SH-SY5Y (cell line): ENCODE results near the gene VPS51.

ENCODE experiments used
- GATA2 ChIP-seq: IDR thresholded peaks from 2 replicates; pipeline ENCODE4 v1.6.1; 2011; ENCODE audit warnings: mild to moderate bottlenecking, low read depth, low read length
- GATA3 ChIP-seq: IDR thresholded peaks from 2 replicates; pipeline ENCODE4 v1.6.1; 2011; ENCODE audit warnings: low read depth, mild to moderate bottlenecking, low read length, moderate library complexity

Gene VPS51

GRCh38 chr11:65108469-65109123 lies 12.6 kb downstream of the VPS51 start:
- TF ChIP-seq GATA3 (no peak), GATA2 (no peak)

GRCh38 chr11:65109231-65110198 lies 13.5 kb downstream of the VPS51 start:
- TF ChIP-seq GATA2 (no peak), GATA3 (no peak)

- TF ChIP-seq GATA3 (no peak), GATA2 (no peak)
Observed at GRCh38 chr11:65110354-65110861, 14.4 kb downstream of the VPS51 start.

- TF ChIP-seq GATA3 (no peak), GATA2 (no peak)
Observed at GRCh38 chr11:65111159-65111743, 15.2 kb downstream of the VPS51 start.

- no peak for TF ChIP-seq GATA2
- no peak for TF ChIP-seq GATA3
Observed at GRCh38 chr11:65111744-65112545, 15.9 kb downstream of the VPS51 start, which contains the start of gene TM7SF2. Gene TM7SF2, plus strand, starts transcription at chr11:65111872. Its CDS starts 144 bp downstream, at chr11:65112016.

GRCh38 chr11:65112546-65113360 lies 16.7 kb downstream of the VPS51 start:
- TF ChIP-seq GATA3 (no peak), GATA2 (no peak)

- no peak for TF ChIP-seq GATA2
- TF ChIP-seq GATA3: no peak
Observed at GRCh38 chr11:65113361-65113756, 17.3 kb downstream of the VPS51 start.

- TF ChIP-seq GATA2 (no peak), GATA3 (no peak)
Observed at GRCh38 chr11:65113839-65114238, 17.8 kb downstream of the VPS51 start.

GRCh38 chr11:65114538-65115171 lies 18.6 kb downstream of the VPS51 start:
- TF ChIP-seq GATA2 (no peak), GATA3 (no peak)

GRCh38 chr11:65115361-65116082 lies 19.5 kb downstream of the VPS51 start:
- TF ChIP-seq GATA2: no peak
- TF ChIP-seq GATA3: no peak

- TF ChIP-seq GATA3: no peak
- TF ChIP-seq GATA2: no peak
Observed at GRCh38 chr11:65116370-65117205, 20.6 kb downstream of the VPS51 start.
